NCI-H187 (cell line): ENCODE measurements around the gene REXO2.

ENCODE experiments used
- DNase-seq, 2 experiments: peaks; one replicate each; lab custom pipeline; 2025; lab: John Stamatoyannopoulos, UW

The REXO2 gene

DNA sequence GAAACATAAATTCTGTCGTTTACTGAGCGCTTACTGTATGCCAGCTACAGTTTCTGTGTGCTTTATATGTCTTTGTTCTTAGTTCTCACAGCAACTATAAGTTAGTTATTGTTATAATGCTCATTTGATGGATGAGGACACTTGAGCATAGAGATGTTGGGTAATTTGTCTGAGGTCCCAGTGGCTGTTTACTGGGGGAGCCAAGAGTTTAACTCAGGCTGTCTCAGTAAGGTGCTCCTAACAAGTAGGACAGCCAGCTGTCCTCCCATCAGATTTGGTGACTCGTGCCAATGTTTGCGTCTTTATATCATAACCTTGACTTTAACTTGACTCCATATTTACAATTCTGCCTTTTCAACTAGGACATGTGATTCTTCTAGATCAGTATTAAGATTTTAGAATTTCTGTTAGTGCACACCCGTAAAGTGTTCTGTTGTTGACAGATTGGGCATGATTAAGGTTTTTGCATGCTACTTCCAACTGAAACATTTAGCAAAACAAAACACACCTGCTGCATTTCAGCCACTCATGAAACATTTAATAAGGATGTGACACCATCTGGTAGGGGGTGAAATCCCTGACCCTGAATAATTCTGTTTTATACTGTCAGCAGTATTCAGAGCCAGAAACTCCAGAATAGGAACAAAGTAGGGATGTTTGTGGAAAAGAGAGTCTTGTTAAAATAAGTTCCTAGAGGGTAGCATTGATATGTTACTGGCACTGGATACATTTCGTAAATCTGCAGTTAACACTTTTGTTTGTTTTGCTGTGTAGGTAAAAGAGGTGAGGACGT is 1.9 kb downstream of the REXO2 start:
- DNase-seq, result no peak

DNA sequence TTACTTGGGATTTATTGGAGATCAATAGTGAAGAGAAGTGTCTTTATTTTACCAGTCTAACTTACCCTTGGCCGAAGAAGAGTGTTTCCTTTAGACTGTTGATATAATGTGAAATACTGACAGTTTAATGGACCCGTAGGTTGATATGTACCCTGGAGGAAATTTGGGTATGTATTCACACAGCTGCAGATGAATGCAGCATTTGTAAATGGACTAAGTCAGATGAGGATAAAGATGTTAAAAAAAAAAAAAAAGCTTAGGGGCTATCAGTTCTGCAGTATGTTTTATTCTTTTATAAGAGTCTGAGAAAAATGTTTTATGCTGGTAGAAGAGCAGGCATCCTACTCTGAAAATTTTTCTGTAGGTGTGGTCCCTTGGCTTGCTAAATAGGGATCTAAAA is 2.7 kb downstream of the REXO2 start:
- DNase-seq, result no peak

DNA sequence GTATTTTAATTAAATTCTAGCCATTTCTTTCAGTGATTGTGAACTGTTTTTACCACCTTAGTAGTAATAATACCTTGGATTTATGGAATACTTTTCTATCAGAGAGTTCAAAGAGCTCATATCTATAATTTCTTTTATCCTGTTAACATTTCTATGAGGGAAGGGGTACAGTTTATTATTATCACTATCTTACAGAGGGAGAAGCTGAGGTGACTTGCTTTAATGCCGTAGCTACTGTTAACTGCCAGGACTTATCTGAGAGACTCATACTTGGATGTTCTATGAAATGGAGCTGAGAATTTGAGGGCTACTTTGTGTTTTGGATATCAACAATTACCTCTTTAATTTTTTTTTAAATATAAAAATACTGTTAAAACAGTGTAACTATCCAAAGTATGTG is 3.3 kb downstream of the REXO2 start:
- DNase-seq, result no peak

DNA sequence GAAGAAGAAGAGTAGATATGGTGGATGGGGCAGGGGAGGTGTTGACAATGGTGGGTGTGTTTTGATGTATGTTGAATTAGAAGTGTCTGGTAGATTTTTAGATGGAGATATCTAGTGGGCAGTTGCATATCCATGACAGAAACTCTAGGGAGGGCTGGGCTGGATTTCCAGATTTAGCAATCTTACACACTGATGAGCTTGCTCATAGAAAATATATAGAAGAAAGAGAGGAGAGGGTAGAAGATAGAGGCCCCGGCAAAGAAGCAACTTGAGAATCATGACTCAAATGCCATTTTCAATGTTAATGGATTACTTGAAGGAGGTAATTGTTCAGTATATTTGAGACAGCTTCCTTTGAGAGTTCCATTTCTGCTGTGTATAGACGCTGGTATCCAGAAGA is 8.2 kb downstream of the REXO2 start:
- DNase-seq, result no peak

DNA sequence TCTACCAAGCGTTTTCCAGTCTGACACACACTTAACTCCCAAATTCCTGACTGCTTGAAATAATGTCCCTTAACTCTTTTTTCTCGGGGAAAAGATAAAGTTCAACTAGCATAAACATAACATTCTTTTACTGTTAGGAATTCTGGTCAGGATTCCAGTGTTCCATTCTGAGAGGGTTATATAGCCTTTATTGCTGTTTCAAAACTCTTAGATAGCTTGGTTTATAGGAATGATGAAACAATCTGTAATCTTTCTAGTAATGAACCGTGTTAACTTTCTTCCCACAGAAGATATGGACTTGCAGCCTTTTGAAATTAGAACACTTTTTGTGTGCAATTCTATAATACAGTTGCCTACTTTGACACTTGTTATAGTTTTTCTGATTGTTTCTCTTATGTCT is 8.6 kb downstream of the REXO2 start:
- no peak for DNase-seq

DNA sequence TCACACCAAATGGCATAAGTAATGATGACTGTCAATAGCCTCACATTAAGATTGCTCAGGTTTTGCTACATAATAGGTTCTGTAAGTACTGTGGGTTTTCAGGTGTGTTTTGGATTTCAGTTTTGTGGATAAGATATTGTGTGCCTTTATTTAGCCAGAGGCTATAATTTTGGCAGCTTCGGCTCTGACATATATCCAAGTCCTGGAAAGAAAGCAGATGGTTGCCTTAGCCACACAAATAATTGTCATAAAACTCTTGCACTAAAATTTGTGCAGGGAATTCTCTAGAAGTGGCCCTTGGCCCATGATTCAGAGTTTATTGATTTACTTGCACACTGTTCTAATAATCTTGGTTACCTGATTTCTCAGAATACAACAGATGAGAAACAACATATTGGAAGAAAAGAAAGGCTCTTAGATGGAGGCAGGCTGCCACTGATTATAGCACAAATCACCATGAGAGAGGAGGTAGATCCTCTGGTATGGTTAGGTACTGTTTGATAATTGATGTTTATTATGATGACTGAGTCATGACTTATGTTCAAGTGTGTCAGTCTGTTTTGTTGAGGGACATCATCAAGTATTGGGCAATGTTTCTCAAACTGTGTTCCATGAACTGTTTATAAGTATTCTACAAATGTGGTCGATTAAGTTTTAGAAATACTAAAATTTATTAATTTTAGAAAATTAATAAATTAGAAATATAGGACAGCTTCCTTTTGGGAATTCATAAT is 9.6 kb downstream of the REXO2 start:
- no peak for DNase-seq

DNA sequence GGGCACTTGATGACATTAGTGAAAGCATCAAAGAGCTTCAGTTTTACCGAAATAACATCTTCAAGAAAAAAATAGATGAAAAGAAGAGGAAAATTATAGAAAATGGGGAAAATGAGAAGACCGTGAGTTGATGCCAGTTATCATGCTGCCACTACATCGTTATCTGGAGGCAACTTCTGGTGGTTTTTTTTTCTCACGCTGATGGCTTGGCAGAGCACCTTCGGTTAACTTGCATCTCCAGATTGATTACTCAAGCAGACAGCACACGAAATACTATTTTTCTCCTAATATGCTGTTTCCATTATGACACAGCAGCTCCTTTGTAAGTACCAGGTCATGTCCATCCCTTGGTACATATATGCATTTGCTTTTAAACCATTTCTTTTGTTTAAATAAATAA is 10.6 kb downstream of the REXO2 start:
- no peak for DNase-seq

DNA sequence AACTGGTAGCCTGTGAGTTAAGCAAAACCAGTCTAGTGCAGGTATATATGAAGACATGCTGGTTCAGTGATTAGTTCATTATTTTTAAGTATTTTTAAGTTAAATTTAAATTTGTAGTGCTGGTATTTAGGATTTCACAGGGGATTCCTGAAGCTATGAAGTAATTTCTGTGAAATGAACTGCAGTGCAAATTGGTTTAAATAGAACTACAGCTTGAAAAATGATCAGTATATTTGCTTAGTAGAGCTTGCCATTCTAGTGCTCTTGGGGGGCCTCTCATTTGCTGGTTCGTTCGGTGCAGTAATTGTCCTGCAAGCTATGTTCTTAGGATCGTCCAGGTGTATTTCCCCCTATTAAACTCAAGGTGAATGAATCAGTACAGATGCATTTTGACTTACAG is 13.1 kb downstream of the REXO2 start:
- DNase-seq, result no peak

DNA sequence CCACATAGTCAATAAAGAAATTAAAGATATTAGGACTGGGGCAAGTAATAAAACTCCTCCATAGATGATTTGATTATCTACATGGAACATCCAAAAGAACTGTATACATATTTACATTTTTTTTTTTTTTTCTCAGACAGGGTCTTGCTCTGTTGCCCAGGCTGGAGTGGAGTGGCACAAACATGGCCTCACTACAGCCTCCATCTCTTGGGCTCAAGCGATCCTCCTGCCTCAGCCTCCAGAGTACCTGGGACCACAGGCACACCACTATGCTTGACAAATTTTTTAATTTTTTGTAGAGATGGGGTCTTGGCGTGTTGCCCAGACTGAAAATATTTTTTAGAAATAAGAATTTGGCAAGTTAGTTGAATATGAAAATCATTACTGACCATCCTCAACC is 24.7 kb downstream of the REXO2 start:
- no peak for DNase-seq

DNA sequence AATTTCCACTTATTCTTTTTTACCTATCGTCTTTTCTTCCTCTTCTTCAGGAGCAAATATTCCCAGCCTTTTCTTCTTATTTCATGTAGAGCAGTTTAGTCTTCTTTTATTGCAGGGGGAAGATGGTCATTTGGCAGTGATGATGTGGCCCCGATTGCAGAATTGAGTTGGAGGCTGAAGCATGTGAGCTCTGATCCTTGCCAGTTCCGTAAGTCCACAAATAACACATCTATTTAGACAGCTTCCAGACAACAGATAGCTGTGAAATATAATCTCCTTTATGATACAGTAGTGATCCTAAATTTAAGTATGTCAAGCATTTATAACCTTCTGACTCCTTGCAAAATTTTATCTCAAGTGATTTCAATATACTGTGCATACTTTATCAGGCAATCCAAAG is 27.5 kb downstream of the REXO2 start:
- DNase-seq, result no peak

DNA sequence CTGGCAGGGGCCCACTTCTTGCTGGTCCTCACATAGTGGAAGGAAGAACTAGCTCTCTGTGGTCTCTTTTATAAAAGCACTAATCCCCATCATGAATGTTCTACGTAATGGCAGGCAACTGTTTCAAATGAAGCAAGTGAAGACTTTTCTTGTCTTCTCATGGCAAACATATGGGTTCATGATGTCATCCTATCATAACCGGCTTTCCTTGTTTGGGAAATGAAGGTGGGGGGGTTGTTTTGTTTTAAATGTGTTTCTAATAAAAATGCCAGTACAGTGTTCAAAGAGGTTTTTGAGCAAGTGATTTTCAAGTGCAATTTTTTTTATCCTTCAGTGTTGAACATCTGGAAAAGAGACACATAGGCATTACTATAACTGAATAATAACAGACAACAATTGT is 33.4 kb downstream of the REXO2 start:
- DNase-seq, result no peak

DNA sequence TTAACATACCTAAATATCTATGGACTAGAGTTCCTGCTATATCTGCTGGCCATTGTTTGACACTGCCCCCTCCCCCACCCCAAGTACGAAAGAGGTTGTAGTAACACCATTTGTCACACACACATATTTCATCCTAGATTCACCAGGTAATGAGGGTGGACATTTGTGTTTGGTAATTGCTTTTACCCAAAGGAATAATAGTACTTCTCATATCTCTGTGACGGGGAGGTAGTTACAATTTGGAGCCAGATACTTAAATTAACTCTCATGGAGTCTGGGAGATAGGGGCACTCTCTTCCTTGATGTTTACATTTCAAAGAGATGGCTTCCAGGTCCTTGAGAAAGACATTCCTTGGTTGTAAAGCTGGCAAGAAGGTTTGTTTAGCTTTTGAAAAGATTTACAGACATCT is 38.7 kb downstream of the REXO2 start:
- DNase-seq, result no peak

DNA sequence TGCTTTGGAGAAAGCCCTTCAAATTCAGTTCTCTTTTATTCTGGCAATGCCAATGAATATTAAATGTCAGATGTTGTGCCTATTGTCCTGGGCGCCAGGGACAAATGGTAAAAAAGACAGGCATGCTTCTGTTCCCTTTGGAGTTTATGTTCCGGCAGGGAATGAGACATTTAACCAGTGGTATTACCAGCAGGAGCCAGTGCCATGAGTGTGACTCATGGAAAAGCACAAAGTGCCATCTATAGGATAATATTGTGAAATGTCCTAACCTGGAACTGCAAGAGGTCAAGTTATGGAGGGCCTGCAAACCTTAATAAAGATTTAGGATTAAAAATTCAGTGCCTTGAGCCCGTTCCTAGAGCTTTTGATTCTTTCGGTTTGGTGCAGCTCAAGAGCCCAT is 39.5 kb downstream of the REXO2 start:
- DNase-seq, result no peak

DNA sequence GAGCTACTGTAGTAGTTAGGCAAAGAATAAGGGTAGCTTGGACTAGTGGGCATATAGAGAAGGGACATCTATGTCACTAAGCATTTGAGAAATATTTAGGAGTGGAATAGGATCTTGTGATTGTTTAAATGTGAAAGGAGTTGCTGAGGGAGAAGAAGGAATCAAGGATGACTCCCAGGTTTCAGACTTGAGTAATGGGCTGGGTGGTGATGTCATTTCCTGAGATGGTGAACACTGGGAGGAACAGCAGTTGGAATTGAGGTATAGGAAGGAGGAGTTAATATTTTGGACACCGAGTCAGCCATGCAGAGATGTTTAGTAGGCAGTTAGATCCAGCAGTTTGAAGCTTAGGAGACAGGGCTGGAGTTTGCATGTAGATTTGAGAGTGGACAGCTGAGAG is 40.1 kb downstream of the REXO2 start:
- no peak for DNase-seq

DNA sequence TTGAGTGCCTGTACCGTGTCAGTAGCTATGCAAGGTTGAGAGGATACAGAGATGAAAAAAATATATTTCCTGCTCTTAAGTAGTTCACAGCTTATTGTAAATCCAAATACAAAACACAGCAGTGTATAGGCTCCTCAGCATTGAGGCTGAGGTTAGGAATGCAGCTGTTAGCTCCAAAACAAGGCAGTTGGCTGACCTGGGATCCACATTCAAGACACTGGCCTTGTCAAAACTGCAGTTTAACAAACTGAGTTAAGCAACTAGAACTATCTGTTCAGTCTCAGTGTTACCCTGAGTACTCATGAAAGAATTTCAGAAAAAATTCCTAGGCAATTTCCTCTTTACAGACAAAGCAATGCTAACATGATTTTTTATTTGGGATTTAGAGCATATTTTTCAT is 42.8 kb downstream of the REXO2 start:
- DNase-seq, result no peak

DNA sequence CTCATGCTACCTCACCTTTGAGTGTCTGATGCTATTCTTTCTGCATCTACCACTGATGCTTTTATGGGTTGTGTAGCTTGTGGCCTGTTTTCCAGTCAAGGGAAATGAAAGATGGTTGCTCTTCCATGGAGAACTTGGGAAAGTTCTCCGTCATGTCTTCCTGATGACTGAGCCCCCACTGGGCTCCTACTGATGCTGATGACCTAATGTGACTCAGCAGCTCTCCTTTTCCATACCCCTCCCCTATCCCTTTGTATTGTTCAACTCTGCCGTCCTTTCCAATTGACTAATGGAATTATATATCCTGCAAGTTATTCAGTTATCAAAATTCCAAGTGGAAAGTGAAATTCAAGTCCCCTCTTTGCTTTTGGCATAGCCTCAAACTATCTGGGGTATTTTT is 44.7 kb downstream of the REXO2 start:
- DNase-seq, result no peak

DNA sequence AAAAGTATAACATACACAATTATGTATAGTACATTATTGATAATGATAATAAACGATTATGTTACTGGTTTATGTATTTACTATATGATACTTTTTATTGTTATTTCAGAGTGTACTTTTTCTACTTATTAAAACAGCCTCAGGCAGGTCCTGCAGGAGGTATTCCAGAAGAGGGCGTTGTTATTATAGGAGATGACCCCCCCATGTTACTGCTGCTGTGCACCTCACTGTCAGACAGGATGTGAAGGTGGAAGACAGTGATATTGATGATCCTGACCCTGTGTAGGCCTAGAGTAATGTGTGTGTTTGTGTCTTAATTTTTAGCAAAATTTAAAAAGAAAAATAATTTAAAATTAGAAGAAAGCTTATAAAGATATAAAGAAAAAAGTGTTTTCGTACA is 57.6 kb downstream of the REXO2 start:
- no peak for DNase-seq

DNA sequence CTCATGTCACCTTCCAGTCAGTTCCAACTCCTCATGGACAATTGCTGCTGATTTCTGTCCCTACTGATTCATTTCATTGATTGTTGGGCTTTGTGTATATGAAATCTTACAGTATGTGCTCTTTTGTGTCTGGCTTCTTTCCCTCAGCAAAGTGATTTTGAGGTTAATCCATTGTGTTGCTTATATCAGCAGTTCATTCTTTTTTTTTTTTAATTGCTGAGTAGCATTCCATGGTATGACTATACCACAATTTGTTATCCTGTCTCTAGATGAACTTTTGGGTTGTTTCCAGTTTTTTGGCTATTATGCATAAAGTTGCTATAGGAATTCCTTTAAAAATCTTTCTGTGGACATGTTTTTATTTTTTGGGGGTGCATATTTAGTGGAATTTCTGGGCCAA is 60.5 kb downstream of the REXO2 start:
- DNase-seq, result no peak
